Stimulated activated CD4-positive, alpha-beta T cell treated with anti-CD3 and anti-CD28 coated beads, TNF-alpha, amount 100 ng/mL, for 48 hours (primary cell): Measurements from ENCODE around the gene CHST8.
"Not testable (repeated sequence)": the region's sequence is repeated elsewhere in the genome, so short reads cannot be mapped to it uniquely, and the experiment has no call there.

ENCODE experiments used
- DNase-seq, 3 donors: peaks; one replicate each; pipeline ENCODE4 v3.0.0-alpha.2; 2020; ENCODE audit warnings: low read depth in 3 of 3

Gene CHST8, protein sequence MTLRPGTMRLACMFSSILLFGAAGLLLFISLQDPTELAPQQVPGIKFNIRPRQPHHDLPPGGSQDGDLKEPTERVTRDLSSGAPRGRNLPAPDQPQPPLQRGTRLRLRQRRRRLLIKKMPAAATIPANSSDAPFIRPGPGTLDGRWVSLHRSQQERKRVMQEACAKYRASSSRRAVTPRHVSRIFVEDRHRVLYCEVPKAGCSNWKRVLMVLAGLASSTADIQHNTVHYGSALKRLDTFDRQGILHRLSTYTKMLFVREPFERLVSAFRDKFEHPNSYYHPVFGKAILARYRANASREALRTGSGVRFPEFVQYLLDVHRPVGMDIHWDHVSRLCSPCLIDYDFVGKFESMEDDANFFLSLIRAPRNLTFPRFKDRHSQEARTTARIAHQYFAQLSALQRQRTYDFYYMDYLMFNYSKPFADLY

GRCh38 chr19:33621811-33622504, at the start of gene CHST8:
CHST8 (plus strand) TSS chr19:33621953; CDS start chr19:33689262, 67,309 bp downstream.
- DNase-seq: no peak

- DNase-seq: no peak
These were observed 48.8 kb upstream of the CHST8 start for GRCh38 chr19:33572929-33573328.

- no peak for DNase-seq
These were observed 46.9 kb upstream of the CHST8 start for GRCh38 chr19:33574824-33575223.

- DNase-seq: no peak
These were observed 43.1 kb upstream of the CHST8 start for GRCh38 chr19:33578697-33579096.

GRCh38 chr19:33580026-33580644, 41.6 kb upstream of the CHST8 start:
- DNase-seq: no peak

DNA sequence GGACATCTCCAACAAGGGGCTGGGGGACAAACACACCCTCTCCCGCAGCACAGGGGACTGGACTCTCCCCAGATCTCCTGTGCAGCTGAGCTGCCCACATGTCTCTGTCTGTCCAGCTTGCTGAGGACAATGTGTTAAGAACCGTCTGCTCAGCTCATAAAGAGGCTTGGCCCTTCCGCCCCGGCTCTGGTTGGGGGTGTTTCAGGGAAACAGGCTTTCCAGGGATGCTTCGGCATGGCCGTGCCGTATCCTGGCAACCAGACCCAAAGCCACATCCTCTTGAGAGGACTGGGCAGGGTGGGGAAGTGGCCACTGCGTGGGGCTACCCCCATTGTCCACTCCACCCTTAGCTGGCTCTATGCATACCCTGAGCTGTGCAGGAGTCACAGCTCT, 41.1 kb upstream of the CHST8 start:
- DNase-seq: no peak

GRCh38 chr19:33582914-33583313, 38.8 kb upstream of the CHST8 start:
- no peak for DNase-seq

DNA sequence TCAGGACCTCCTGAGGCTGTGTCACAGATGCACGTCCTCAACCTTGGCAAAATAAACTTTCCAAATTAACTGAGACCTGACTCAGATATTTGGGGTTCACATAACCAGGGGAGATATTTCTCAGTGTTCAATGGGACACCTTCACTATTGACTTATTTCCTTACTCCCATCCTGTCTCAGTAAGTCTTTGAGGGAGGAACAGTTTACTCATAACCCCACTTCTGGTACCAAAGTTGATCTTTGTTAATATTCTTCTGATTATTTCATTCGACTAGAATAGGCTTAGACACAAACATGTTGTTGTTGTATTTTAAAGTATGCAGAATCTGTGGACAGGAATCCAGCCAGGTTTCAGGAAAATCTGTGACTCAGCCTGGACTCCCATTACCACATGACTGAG, 34.6 kb upstream of the CHST8 start:
- no peak for DNase-seq

- DNase-seq: no peak
These were observed 31.5 kb upstream of the CHST8 start for GRCh38 chr19:33590224-33590623.

DNA sequence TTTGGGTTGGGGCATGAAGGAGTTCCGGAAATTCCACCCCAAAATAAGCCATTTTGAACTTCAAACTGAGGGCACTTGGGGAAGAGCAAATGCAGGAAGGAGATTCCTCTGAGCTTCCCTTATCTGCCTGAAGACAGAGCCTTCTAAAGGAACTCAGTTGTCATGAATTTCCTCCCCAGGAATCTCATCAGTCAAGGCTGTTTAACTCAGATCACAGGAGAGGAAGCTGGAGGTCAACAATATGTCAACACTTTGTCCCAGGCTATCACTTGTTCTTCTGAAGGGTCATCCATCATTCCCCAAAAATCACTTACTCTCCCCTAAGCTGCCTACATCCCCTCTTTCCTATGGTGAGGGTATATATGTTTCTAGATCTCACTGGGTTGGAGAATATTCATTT, 26.0 kb upstream of the CHST8 start:
- no peak for DNase-seq

DNA sequence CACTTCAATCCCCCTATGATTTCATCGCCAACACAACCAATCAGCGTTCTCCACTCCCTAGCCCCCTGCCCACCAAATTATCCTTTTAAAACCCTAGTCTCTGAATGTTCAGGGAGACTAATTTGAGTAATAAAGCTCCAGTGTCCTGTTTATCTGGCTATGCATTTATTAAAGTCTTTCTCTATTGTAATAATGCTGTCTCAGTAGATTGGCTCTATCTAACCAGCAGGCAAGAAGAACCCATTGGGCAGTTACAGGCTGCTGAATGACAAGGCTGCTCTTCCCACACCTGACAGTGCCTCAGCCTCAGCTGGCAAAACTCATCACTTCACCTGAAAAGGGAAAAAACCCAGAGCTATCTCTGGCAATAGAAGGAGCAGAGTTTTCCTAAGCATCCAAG, 20.2 kb upstream of the CHST8 start:
- no peak for DNase-seq

GRCh38 chr19:33602576-33603204, 19.1 kb upstream of the CHST8 start:
- no peak for DNase-seq

DNA sequence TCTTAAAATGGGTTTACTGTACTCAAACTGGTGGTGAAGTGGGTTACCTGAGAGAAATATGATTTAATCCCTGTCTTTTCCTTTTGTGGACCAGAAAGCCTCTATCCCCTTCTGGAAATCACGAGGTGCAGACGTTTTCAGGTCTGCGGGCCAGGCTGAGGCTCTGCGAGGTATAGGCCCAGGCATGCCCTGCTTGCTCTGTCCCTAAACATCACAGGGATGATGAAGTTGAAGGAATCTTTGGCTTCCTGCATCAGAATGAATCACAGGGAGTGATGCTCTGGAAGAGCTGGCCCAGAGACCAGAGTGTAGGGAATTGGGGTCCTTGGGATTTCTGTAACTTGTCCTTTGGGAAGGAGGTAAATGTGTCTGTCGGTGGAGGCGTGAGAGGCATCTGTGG, 18.4 kb upstream of the CHST8 start:
- no peak for DNase-seq

GRCh38 chr19:33604651-33605050, 17.1 kb upstream of the CHST8 start:
- DNase-seq: no peak

- DNase-seq: not testable (repeated sequence)
These were observed 15.9 kb upstream of the CHST8 start for GRCh38 chr19:33605803-33606295.

DNA sequence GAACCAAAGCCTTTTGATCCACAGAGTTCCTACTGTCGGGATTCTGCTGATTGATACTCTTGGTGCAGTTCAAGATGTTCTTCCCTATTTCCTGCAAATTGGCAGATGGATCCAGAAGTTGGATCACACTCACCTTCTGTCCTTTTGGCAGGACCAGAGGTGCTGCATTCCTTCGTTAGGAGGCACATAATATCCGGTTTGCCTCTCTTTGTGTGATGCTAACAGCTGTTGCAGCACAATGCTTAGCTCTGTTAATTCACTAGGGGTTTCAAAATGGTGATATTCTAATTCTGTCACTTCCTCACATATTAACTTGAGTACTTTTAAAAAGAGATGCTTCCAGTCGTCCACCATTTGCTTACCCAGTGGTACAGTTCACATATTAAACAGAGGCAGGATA, 15.2 kb upstream of the CHST8 start:
- DNase-seq: no peak

DNA sequence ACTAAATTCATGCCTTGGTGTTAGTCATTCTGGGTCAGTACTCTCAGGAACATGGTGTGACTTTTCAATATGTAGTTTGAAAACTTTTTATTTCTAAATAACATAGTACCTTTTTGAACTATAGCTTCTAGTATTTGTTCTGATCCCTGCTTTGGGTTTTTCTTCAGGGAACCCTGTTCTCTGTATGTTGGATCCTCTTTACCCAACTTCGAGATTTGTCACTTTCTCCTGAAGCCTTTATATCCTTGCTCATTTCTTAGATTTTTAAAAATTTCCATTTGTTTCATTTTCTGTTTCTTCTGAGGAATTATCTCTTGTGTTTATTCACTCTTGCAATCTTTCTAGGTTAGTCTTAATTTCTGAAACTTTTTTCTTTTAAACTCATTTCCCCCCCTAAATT, 12.4 kb upstream of the CHST8 start:
- DNase-seq: no peak

GRCh38 chr19:33610588-33610987, 11.2 kb upstream of the CHST8 start:
- no peak for DNase-seq

- no peak for DNase-seq
These were observed 8.7 kb upstream of the CHST8 start for GRCh38 chr19:33612928-33613619.

- DNase-seq: no peak
These were observed 8.1 kb upstream of the CHST8 start for GRCh38 chr19:33613620-33614000.

DNA sequence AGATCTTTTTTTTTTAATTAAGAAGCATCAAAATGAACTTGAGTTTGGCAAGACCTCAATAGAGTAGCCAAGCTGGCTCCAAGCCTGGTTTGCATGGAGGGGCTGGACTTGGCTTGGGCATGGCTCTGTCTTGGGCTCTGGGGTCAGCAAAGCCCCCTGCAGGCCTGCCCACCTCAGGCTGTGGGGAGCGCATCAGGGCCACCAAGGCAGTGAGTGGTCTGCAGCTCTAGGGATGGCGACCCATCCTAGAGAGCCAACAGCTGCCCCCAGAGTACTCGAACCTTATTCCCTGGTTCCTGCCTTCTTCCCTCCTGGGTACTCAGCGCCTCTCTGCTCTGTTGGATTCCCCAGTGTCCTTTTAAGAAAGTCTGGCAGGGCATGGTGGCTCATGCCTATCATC, 5.4 kb upstream of the CHST8 start:
- no peak for DNase-seq

GRCh38 chr19:33616857-33617256, 4.9 kb upstream of the CHST8 start:
- DNase-seq: no peak
